Activated CD8-positive, alpha-beta T cell treated with anti-CD3 and anti-CD28 coated beads for 36 hours (primary cell): ENCODE measurements around the gene TNIK. TPM values are rescaled to one million over a fixed set of nuclear protein-coding genes. Genes with fewer than 3 reads are reported as not detected.
A peak's percentile ranks its signal among the peaks of the same experiment; 100 is the strongest.

Source experiments
- ATAC-seq: fragments of 200-7000 bp; cut with Tn5 transposase; one replicate; pipeline ENCODE4 v1.10.0; 2021; ENCODE audit warnings: mild to moderate bottlenecking, moderate library complexity
- CTCF ChIA-PET: fragments of 350-600 bp; sonication (Branson Sonifier 250); formaldehyde crosslinking; loops from one replicate; lab custom pipeline; 2021; ENCODE audit warnings: antibody characterized with exemption; lab: Charles Lee
- POLR2A ChIA-PET: fragments of 350-600 bp; sonication (Branson Sonifier 250); formaldehyde crosslinking; loops from one replicate; lab custom pipeline; 2021; ENCODE audit warnings: antibody characterized with exemption; lab: Charles Lee
- DNase-seq: peaks from one replicate; pipeline ENCODE4 v3.0.0-alpha.2; 2020
- H3K27ac Mint-ChIP-seq: one replicate; pipeline ENCODE4 v1.8.0; 2021; ENCODE audit warnings: mild to moderate bottlenecking, mixed read lengths
- H3K27me3 Mint-ChIP-seq: one replicate; pipeline ENCODE4 v1.8.0; 2021; ENCODE audit warnings: mixed read lengths
- H3K36me3 Mint-ChIP-seq: one replicate; pipeline ENCODE4 v1.8.0; 2021; ENCODE audit warnings: low read depth, mixed read lengths
- H3K4me1 Mint-ChIP-seq: one replicate; pipeline ENCODE4 v1.8.0; 2021; ENCODE audit warnings: low read depth, mixed read lengths
- H3K4me3 Mint-ChIP-seq: one replicate; pipeline ENCODE4 v1.8.0; 2021; ENCODE audit warnings: mild to moderate bottlenecking, moderate library complexity, mixed read lengths
- H3K9me3 Mint-ChIP-seq: one replicate; pipeline ENCODE4 v1.8.0; 2021; ENCODE audit warnings: mixed read lengths
- CTCF ChIP-seq: fragments of 200-600 bp; IDR thresholded peaks from one replicate; pipeline ENCODE4 v1.8.0; 2022; ENCODE audit warnings: antibody characterized with exemption, mild to moderate bottlenecking
- intact Hi-C: fragments of 100-400 bp; cut with micrococcal nuclease; formaldehyde crosslinking; loops from one replicate; pipeline ENCODE4 v1.10.0; 2022
- total RNA-seq, 2 experiments: library from RNA; stranded (reverse); gene quantifications; one replicate each; pipeline ENCODE4 v1.2.3, GENCODE V29; 2021

TNIK gene
- total RNA-seq, 2 experiments from 2014 or later, result 25.1 to 28.8 TPM

GRCh38 chr3:171038342-171038741 is 421.9 kb downstream of the TNIK start:
- H3K27ac Mint-ChIP-seq, result no peak overlapping the region
- ATAC-seq (no peak), DNase-seq (no peak)
- no peaks in the 10 kb centered on the region for H3K36me3 Mint-ChIP-seq
- H3K4me1 Mint-ChIP-seq, result no peaks in the 10 kb centered on the region
- ChIA-PET CTCF (no interaction called here), POLR2A (no interaction called here)
- no peak overlapping the region for H3K4me3 Mint-ChIP-seq
- TF ChIP-seq CTCF, result no peak
- intact Hi-C loops, result no loop called here
- H3K9me3 Mint-ChIP-seq, result no peaks in the 10 kb centered on the region
- H3K27me3 Mint-ChIP-seq, result peaks cover 29% of the 10 kb centered on the region

- H3K27ac Mint-ChIP-seq, result no peak overlapping the region
- DNase-seq, result no peak
- H3K9me3 Mint-ChIP-seq, result no peaks in the 10 kb centered on the region
- H3K4me3 Mint-ChIP-seq, result no peak overlapping the region
- POLR2A ChIA-PET, result no interaction called here
- CTCF ChIA-PET, result interaction anchor here (0.6 to 1.2 kb wide), 2 partner anchors 11 to 176 kb away, joined by 3 read pairs; no protein-coding TSS in a partner anchor
- no peak for ATAC-seq
- no peak for TF ChIP-seq CTCF
- H3K4me1 Mint-ChIP-seq, result peaks cover 4% of the 10 kb centered on the region
- no peaks in the 10 kb centered on the region for H3K36me3 Mint-ChIP-seq
- intact Hi-C loops, result no loop called here
- peaks cover 17% of the 10 kb centered on the region for H3K27me3 Mint-ChIP-seq
These were observed 431.4 kb downstream of the TNIK start for GRCh38 chr3:171028779-171029232.

GRCh38 chr3:171028025-171028778 is 432.0 kb downstream of the TNIK start:
- peaks cover 16% of the 10 kb centered on the region for H3K27me3 Mint-ChIP-seq
- intact Hi-C loops, result no loop called here
- POLR2A ChIA-PET, result no interaction called here
- H3K27ac Mint-ChIP-seq, result peak overlapping the region; percentile 24
- ATAC-seq (peak; percentile 96), DNase-seq (peak; percentile 90)
- H3K36me3 Mint-ChIP-seq, result no peaks in the 10 kb centered on the region
- H3K4me3 Mint-ChIP-seq, result no peak overlapping the region
- TF ChIP-seq CTCF, result no peak
- no peaks in the 10 kb centered on the region for H3K9me3 Mint-ChIP-seq
- peaks cover 4% of the 10 kb centered on the region for H3K4me1 Mint-ChIP-seq
- CTCF ChIA-PET, result interaction anchor here (0.6 to 1.9 kb wide), 4 partner anchors 10 to 176 kb away, joined by 3 to 9 read pairs (median 3); no protein-coding TSS in a partner anchor

GRCh38 chr3:171026597-171027293 is 433.5 kb downstream of the TNIK start, which contains the start of gene SLC2A2:
SLC2A2 (minus strand) TSS chr3:171026720; CDS start chr3:171026670, 50 bp downstream.
- H3K9me3 Mint-ChIP-seq, result no peaks in the 10 kb centered on the region
- H3K27me3 Mint-ChIP-seq, result peaks cover 21% of the 10 kb centered on the region
- ATAC-seq, result no peak
- H3K4me3 Mint-ChIP-seq, result no peak within 1 kb of the TSS
- ChIA-PET CTCF (interaction anchor here (1.0 to 1.9 kb wide), 3 partner anchors 8 to 539 kb away, joined by 3 to 9 read pairs (median 3); no protein-coding TSS in a partner anchor), POLR2A (no interaction called here)
- no peak for TF ChIP-seq CTCF
- no peaks in the 10 kb centered on the region for H3K36me3 Mint-ChIP-seq
- no peak for DNase-seq
- intact Hi-C loops, result no loop called here
- H3K27ac Mint-ChIP-seq, result no peak within 1 kb of the TSS
- H3K4me1 Mint-ChIP-seq, result peaks cover 4% of the 10 kb centered on the region
